ENCODE measurements around the gene PSME1. TPM values are rescaled to one million over a fixed set of nuclear protein-coding genes. Genes with fewer than 3 reads are reported as not detected.

Gene PSME1
- total RNA-seq, 2 experiments from 2014 or later: 414 to 418 TPM

- intact Hi-C loops (cut with DNase I, micrococcal nuclease): loop anchor here in 1 of 2 experiments (2.0 kb wide), 1 partner anchor 16 kb away; the partner anchor contains the start of gene IPO4
- ChIA-PET CTCF (interaction anchor here (1.4 to 2.8 kb wide), 2 partner anchors 12 to 15 kb away, joined by 4 to 10 read pairs; partner anchors contain the start of genes IPO4 and IRF9), POLR2A (interaction anchor here (1.3 to 1.4 kb wide), 2 partner anchors 10 to 11 kb away, joined by 4 to 5 read pairs; partner anchors contain the start of gene IRF9)
- no peaks in the 10 kb centered on the region for H3K27me3 Mint-ChIP-seq
- H3K4me3 Mint-ChIP-seq: peak overlapping the region; percentile 47
- H3K27ac Mint-ChIP-seq: no peak overlapping the region
- ATAC-seq (no peak), DNase-seq (no peak)
- peaks cover 46% of the 10 kb centered on the region for H3K36me3 Mint-ChIP-seq (ENCODE audit: low read depth)
- H3K4me1 Mint-ChIP-seq: peaks cover 27% of the 10 kb centered on the region
- no peaks in the 10 kb centered on the region for H3K9me3 Mint-ChIP-seq (ENCODE audit: low read depth)
These were observed 36.4 kb downstream of the PSME1 start for GRCh38 chr14:24172261-24172860.

- ChIA-PET POLR2A (interaction anchor here (1.1 to 1.4 kb wide), 3 partner anchors 8 to 12 kb away, joined by 3 to 5 read pairs (median 4); partner anchors contain the start of gene IRF9), CTCF (interaction anchor here (0.9 to 2.8 kb wide), 3 partner anchors 12 to 82 kb away, joined by 3 to 10 read pairs (median 4); partner anchors contain the start of genes IPO4 and IRF9)
- DNase-seq (no peak), ATAC-seq (no peak)
- H3K9me3 Mint-ChIP-seq (ENCODE audit: low read depth): no peaks in the 10 kb centered on the region
- H3K4me1 Mint-ChIP-seq: peaks cover 24% of the 10 kb centered on the region
- peaks cover 44% of the 10 kb centered on the region for H3K36me3 Mint-ChIP-seq (ENCODE audit: low read depth)
- intact Hi-C loops (cut with DNase I, micrococcal nuclease): loop anchor here in 1 of 2 experiments (2.0 kb wide), 1 partner anchor 16 kb away; the partner anchor contains the start of gene IPO4
- H3K27ac Mint-ChIP-seq: no peak overlapping the region
- H3K27me3 Mint-ChIP-seq: no peaks in the 10 kb centered on the region
- no peak overlapping the region for H3K4me3 Mint-ChIP-seq
These were observed 36.9 kb downstream of the PSME1 start for GRCh38 chr14:24172871-24173281.

GRCh38 chr14:24176599-24176998 is 40.6 kb downstream of the PSME1 start:
- no peak overlapping the region for H3K27ac Mint-ChIP-seq
- intact Hi-C loops (cut with DNase I, micrococcal nuclease): no loop called here
- ATAC-seq (no peak), DNase-seq (no peak)
- H3K36me3 Mint-ChIP-seq (ENCODE audit: low read depth): peaks cover 36% of the 10 kb centered on the region
- no peaks in the 10 kb centered on the region for H3K27me3 Mint-ChIP-seq
- CTCF ChIA-PET: interaction anchor here (1.1 to 1.3 kb wide), 2 partner anchors 12 to 16 kb away, joined by 3 read pairs; no protein-coding TSS in a partner anchor
- POLR2A ChIA-PET: no interaction called here
- peaks cover 5% of the 10 kb centered on the region for H3K4me1 Mint-ChIP-seq
- no peaks in the 10 kb centered on the region for H3K9me3 Mint-ChIP-seq (ENCODE audit: low read depth)
- H3K4me3 Mint-ChIP-seq: no peak overlapping the region

GRCh38 chr14:24177041-24177825 is 41.2 kb downstream of the PSME1 start:
- ChIA-PET CTCF (interaction anchor here (1.3 kb wide), 1 partner anchor 12 kb away, joined by 3 read pairs; no protein-coding TSS in a partner anchor), POLR2A (interaction anchor here (2.8 kb wide), 1 partner anchor 9 kb away, joined by 12 read pairs; no protein-coding TSS in a partner anchor)
- intact Hi-C loops (cut with DNase I, micrococcal nuclease): no loop called here
- H3K4me1 Mint-ChIP-seq: peaks cover 1% of the 10 kb centered on the region
- no peak for DNase-seq
- no peaks in the 10 kb centered on the region for H3K27me3 Mint-ChIP-seq
- peaks cover 38% of the 10 kb centered on the region for H3K36me3 Mint-ChIP-seq (ENCODE audit: low read depth)
- no peak overlapping the region for H3K27ac Mint-ChIP-seq
- H3K9me3 Mint-ChIP-seq (ENCODE audit: low read depth): no peaks in the 10 kb centered on the region
- no peak for ATAC-seq
- H3K4me3 Mint-ChIP-seq: no peak overlapping the region

- Mint-ChIP-seq H3K27me3 (no peaks in the 10 kb centered on the region), H3K4me1 (no peaks in the 10 kb centered on the region), H3K4me3 (no peak overlapping the region), H3K36me3 (ENCODE audit: low read depth) (peaks cover 40% of the 10 kb centered on the region), H3K27ac (no peak overlapping the region), H3K9me3 (ENCODE audit: low read depth) (no peaks in the 10 kb centered on the region)
- ChIA-PET CTCF (no interaction called here), POLR2A (interaction anchor here (1.2 to 2.8 kb wide), 2 partner anchors 9 to 15 kb away, joined by 3 to 12 read pairs; no protein-coding TSS in a partner anchor)
- DNase-seq: no peak
- intact Hi-C loops (cut with DNase I, micrococcal nuclease): no loop called here
- no peak for ATAC-seq
These were observed 41.9 kb downstream of the PSME1 start for GRCh38 chr14:24177891-24178290.

GRCh38 chr14:24178399-24179178 is 42.6 kb downstream of the PSME1 start:
- ATAC-seq: no peak
- H3K4me3 Mint-ChIP-seq: no peak overlapping the region

GRCh38 chr14:24179294-24179960 is 43.4 kb downstream of the PSME1 start:
- no peaks in the 10 kb centered on the region for H3K27me3 Mint-ChIP-seq
- ATAC-seq (no peak), DNase-seq (no peak)
- intact Hi-C loops (cut with DNase I, micrococcal nuclease): no loop called here
- peak overlapping the region; percentile 25 for H3K27ac Mint-ChIP-seq
- no peak overlapping the region for H3K4me3 Mint-ChIP-seq
- ChIA-PET POLR2A (interaction anchor here (1.2 to 2.8 kb wide), 2 partner anchors 11 to 17 kb away, joined by 3 to 12 read pairs; no protein-coding TSS in a partner anchor), CTCF (interaction anchor here (0.7 to 1.3 kb wide), 3 partner anchors 19 to 117 kb away, joined by 3 to 6 read pairs (median 3); partner anchors contain the start of genes IRF9 and TINF2)
- peaks cover 37% of the 10 kb centered on the region for H3K36me3 Mint-ChIP-seq (ENCODE audit: low read depth)
- H3K4me1 Mint-ChIP-seq: no peaks in the 10 kb centered on the region
- H3K9me3 Mint-ChIP-seq (ENCODE audit: low read depth): no peaks in the 10 kb centered on the region

More at GRCh38 chr14:24178399-24179178, 42.6 kb downstream of the PSME1 start:
- no peaks in the 10 kb centered on the region for H3K9me3 Mint-ChIP-seq (ENCODE audit: low read depth)
- ChIA-PET POLR2A (interaction anchor here (1.2 to 2.8 kb wide), 2 partner anchors 10 to 16 kb away, joined by 3 to 12 read pairs; no protein-coding TSS in a partner anchor), CTCF (interaction anchor here (0.7 kb wide), 1 partner anchor 118 kb away, joined by 3 read pairs; no protein-coding TSS in a partner anchor)
- no peaks in the 10 kb centered on the region for H3K4me1 Mint-ChIP-seq
- intact Hi-C loops (cut with DNase I, micrococcal nuclease): no loop called here
- H3K27ac Mint-ChIP-seq: peak overlapping the region; percentile 25
- H3K27me3 Mint-ChIP-seq: no peaks in the 10 kb centered on the region
- no peak for DNase-seq
- peaks cover 40% of the 10 kb centered on the region for H3K36me3 Mint-ChIP-seq (ENCODE audit: low read depth)

GRCh38 chr14:24179961-24180796 is 44.2 kb downstream of the PSME1 start:
- Mint-ChIP-seq H3K27me3 (no peaks in the 10 kb centered on the region), H3K27ac (no peak overlapping the region), H3K36me3 (ENCODE audit: low read depth) (peaks cover 37% of the 10 kb centered on the region), H3K4me3 (no peak overlapping the region), H3K4me1 (no peaks in the 10 kb centered on the region), H3K9me3 (ENCODE audit: low read depth) (no peaks in the 10 kb centered on the region)
- ATAC-seq (peak; percentile 37), DNase-seq (no peak)
- ChIA-PET POLR2A (interaction anchor here (2.8 kb wide), 1 partner anchor 11 kb away, joined by 12 read pairs; no protein-coding TSS in a partner anchor), CTCF (interaction anchor here (0.5 to 1.3 kb wide), 5 partner anchors 19 to 116 kb away, joined by 3 to 6 read pairs (median 4); partner anchors contain the start of genes IRF9 and TINF2)
- intact Hi-C loops (cut with DNase I, micrococcal nuclease): no loop called here

- Mint-ChIP-seq H3K27me3 (no peaks in the 10 kb centered on the region), H3K36me3 (ENCODE audit: low read depth) (peaks cover 45% of the 10 kb centered on the region), H3K9me3 (ENCODE audit: low read depth) (no peaks in the 10 kb centered on the region), H3K4me1 (peaks cover 3% of the 10 kb centered on the region), H3K4me3 (no peak overlapping the region), H3K27ac (no peak overlapping the region)
- DNase-seq (no peak), ATAC-seq (no peak)
- CTCF ChIA-PET: interaction anchor here (1.2 to 1.3 kb wide), 2 partner anchors 115 to 128 kb away, joined by 4 to 6 read pairs; partner anchors contain the start of gene LTB4R2
- POLR2A ChIA-PET: interaction anchor here (0.6 to 1.9 kb wide), 2 partner anchors 16 to 232 kb away, joined by 3 to 6 read pairs; no protein-coding TSS in a partner anchor
- intact Hi-C loops (cut with DNase I, micrococcal nuclease): no loop called here
These were observed 45.5 kb downstream of the PSME1 start for GRCh38 chr14:24181371-24182077.

Measured in activated CD4-positive, alpha-beta T cell treated with anti-CD3 and anti-CD28 coated beads for 36 hours (primary cell).